Measurements from ENCODE around the gene TIGD6.

The TIGD6 gene

DNA sequence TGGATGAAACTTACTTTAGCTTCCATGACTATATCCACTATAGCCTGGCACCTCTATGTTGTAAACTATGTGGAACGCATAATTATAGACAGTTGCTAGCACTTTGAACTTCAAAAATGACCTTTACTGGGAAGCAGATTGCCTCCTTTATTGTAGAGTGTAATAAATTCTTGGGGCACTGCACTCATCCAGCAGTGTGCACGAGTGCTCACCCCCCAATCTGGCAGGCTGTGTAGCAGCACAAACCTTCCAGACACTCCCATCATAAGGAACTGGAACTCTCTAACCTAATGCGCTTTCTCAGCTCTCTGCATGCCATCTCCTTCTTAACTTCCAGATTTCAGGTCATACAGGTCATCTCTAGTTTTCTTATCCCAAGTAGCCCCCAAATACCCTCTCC is 54.3 kb downstream of the TIGD6 start:
- TF ChIP-seq TAF1 (IDR thresholded peaks at IDR 0.05; ENCODE audit: low read depth) = no peak
- no peak for TF ChIP-seq TCF12 (IDR thresholded peaks at IDR 0.05; ENCODE audit: low read depth)
- TF ChIP-seq, protein P1, sequence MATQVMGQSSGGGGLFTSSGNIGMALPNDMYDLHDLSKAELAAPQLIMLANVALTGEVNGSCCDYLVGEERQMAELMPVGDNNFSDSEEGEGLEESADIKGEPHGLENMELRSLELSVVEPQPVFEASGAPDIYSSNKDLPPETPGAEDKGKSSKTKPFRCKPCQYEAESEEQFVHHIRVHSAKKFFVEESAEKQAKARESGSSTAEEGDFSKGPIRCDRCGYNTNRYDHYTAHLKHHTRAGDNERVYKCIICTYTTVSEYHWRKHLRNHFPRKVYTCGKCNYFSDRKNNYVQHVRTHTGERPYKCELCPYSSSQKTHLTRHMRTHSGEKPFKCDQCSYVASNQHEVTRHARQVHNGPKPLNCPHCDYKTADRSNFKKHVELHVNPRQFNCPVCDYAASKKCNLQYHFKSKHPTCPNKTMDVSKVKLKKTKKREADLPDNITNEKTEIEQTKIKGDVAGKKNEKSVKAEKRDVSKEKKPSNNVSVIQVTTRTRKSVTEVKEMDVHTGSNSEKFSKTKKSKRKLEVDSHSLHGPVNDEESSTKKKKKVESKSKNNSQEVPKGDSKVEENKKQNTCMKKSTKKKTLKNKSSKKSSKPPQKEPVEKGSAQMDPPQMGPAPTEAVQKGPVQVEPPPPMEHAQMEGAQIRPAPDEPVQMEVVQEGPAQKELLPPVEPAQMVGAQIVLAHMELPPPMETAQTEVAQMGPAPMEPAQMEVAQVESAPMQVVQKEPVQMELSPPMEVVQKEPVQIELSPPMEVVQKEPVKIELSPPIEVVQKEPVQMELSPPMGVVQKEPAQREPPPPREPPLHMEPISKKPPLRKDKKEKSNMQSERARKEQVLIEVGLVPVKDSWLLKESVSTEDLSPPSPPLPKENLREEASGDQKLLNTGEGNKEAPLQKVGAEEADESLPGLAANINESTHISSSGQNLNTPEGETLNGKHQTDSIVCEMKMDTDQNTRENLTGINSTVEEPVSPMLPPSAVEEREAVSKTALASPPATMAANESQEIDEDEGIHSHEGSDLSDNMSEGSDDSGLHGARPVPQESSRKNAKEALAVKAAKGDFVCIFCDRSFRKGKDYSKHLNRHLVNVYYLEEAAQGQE (IDR thresholded peaks at IDR 0.05; ENCODE audit: low read depth) = no peak
- TF ChIP-seq EP300 (IDR thresholded peaks at IDR 0.05; ENCODE audit: borderline replicate concordance) = no peak
- no peak for TF ChIP-seq CREB1 (IDR thresholded peaks at IDR 0.05; ENCODE audit: low read depth)
- no peak for TF ChIP-seq CEBPB (IDR thresholded peaks at IDR 0.05)
- no peak for TF ChIP-seq RAD21 (IDR thresholded peaks at IDR 0.05; ENCODE audit: low read depth)
- TF ChIP-seq FOXM1 (IDR thresholded peaks at IDR 0.05; ENCODE audit: borderline replicate concordance, low read depth) = no peak
- TF ChIP-seq YY1 (IDR thresholded peaks at IDR 0.05; ENCODE audit: low read depth) = no peak
- TF ChIP-seq, protein P2, sequence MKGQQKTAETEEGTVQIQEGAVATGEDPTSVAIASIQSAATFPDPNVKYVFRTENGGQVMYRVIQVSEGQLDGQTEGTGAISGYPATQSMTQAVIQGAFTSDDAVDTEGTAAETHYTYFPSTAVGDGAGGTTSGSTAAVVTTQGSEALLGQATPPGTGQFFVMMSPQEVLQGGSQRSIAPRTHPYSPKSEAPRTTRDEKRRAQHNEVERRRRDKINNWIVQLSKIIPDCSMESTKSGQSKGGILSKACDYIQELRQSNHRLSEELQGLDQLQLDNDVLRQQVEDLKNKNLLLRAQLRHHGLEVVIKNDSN (IDR thresholded peaks at IDR 0.05) = no peak
- no peak for TF ChIP-seq NFIC (IDR thresholded peaks at IDR 0.05)
- TF ChIP-seq, protein P3, sequence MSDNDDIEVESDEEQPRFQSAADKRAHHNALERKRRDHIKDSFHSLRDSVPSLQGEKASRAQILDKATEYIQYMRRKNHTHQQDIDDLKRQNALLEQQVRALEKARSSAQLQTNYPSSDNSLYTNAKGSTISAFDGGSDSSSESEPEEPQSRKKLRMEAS (IDR thresholded peaks at IDR 0.05) = no peak
- no peak for TF ChIP-seq TEAD4 (IDR thresholded peaks at IDR 0.05)
- TF ChIP-seq ZBTB7A (IDR thresholded peaks at IDR 0.05; ENCODE audit: low read depth) = no peak

DNA sequence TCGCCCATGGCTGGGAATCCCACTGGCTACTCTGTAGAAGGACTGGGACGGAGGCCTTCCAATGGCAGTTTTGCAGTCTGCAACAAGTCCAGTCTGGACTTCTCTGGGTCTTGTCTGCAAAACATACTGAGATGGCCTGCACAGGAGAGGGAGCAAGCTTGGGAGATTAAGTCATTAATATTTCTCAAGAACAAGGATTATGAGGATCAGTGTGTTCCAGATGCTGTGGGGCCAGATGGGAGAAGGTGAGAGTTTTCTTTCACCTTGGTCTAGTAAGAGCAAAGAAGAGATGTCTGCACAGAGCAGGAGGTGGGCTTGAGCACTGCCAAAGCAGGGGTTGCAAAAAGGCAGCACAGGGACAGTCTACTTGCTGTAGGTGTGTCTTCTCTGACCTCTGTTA is 55.8 kb downstream of the TIGD6 start, which contains the start of gene PDE6A:
Gene PDE6A, minus strand, starts transcription at position 128 of the 400 bp plus-strand sequence. Its CDS starts 120 bp downstream, at position 8.
- TF ChIP-seq, protein P1 (IDR thresholded peaks at IDR 0.05; ENCODE audit: low read depth) = no peak
- no peak for TF ChIP-seq RAD21 (IDR thresholded peaks at IDR 0.05; ENCODE audit: low read depth)
- no peak for TF ChIP-seq TCF12 (IDR thresholded peaks at IDR 0.05; ENCODE audit: low read depth)
- no peak for TF ChIP-seq ZBTB7A (IDR thresholded peaks at IDR 0.05; ENCODE audit: low read depth)
- no peak for TF ChIP-seq TAF1 (IDR thresholded peaks at IDR 0.05; ENCODE audit: low read depth)
- no peak for TF ChIP-seq FOXM1 (IDR thresholded peaks at IDR 0.05; ENCODE audit: borderline replicate concordance, low read depth)
- TF ChIP-seq EP300 (IDR thresholded peaks at IDR 0.05; ENCODE audit: borderline replicate concordance) = no peak
- TF ChIP-seq, protein P2 (IDR thresholded peaks at IDR 0.05) = no peak
